ENCODE measurements around the gene BCCIP.

Gene BCCIP

GRCh38 chr10:125822878-125823662, at the start of gene BCCIP, which contains the start of gene UROS:
BCCIP (plus strand) TSS chr10:125823546; CDS start chr10:125823558, 12 bp downstream.
UROS (minus strand) TSS chr10:125823258; CDS start chr10:125816499, 6,759 bp downstream.
- peak; percentile 91 for DNase-seq

- no peak for DNase-seq
Measured at GRCh38 chr10:125773687-125774543, 49.4 kb upstream of the BCCIP start.

- DNase-seq = no peak
Measured at GRCh38 chr10:125774581-125775191, 48.7 kb upstream of the BCCIP start.

- no peak for DNase-seq
Measured at GRCh38 chr10:125775491-125776106, 47.7 kb upstream of the BCCIP start, which contains the start of gene MMP21. MMP21 (minus strand) TSS chr10:125775821; CDS start chr10:125775821, 0 bp downstream.

GRCh38 chr10:125777806-125778205, 45.5 kb upstream of the BCCIP start:
- no peak for DNase-seq

GRCh38 chr10:125778556-125778955, 44.8 kb upstream of the BCCIP start:
- no peak for DNase-seq

GRCh38 chr10:125779403-125780327, 43.7 kb upstream of the BCCIP start:
- no peak for DNase-seq

- no peak for DNase-seq
Measured at GRCh38 chr10:125781374-125781773, 42.0 kb upstream of the BCCIP start.

- no peak for DNase-seq
Measured at GRCh38 chr10:125782054-125782453, 41.3 kb upstream of the BCCIP start.

- DNase-seq = no peak
Measured at GRCh38 chr10:125782616-125783015, 40.7 kb upstream of the BCCIP start.

GRCh38 chr10:125783408-125783807, 39.9 kb upstream of the BCCIP start:
- DNase-seq = no peak

GRCh38 chr10:125783957-125784356, 39.4 kb upstream of the BCCIP start:
- DNase-seq = no peak

GRCh38 chr10:125785791-125786190, 37.6 kb upstream of the BCCIP start:
- no peak for DNase-seq

- no peak for DNase-seq
Measured at GRCh38 chr10:125788156-125789034, 35.0 kb upstream of the BCCIP start.

- DNase-seq = no peak
Measured at GRCh38 chr10:125792342-125793300, 30.7 kb upstream of the BCCIP start.

- DNase-seq = no peak
Measured at GRCh38 chr10:125795128-125795527, 28.2 kb upstream of the BCCIP start.

GRCh38 chr10:125795637-125796190, 27.6 kb upstream of the BCCIP start:
- DNase-seq = no peak

- DNase-seq = no peak
Measured at GRCh38 chr10:125797424-125797823, 25.9 kb upstream of the BCCIP start.
